Astrocyte of the spinal cord (primary cell): ENCODE data around the gene C11orf98.
A peak's percentile ranks its signal among the peaks of the same experiment; 100 is the strongest.
"Not testable (repeated sequence)": the region's sequence is repeated elsewhere in the genome, so short reads cannot be mapped to it uniquely, and the experiment has no call there.

Experiments used
- DNase-seq: peaks from one replicate; pipeline ENCODE4 v3.0.0; 2011; ENCODE audit warnings: low read depth, low spot score
- H3K4me3 ChIP-seq: 2 replicates; pipeline ENCODE4 v1.5.1; 2011; ENCODE audit warnings: low read depth, mild to moderate bottlenecking, low read length, moderate library complexity
- in situ Hi-C: cut with HindIII; loops from 2 replicates; pipeline ENCODE4 v1.10.0; 2017; ENCODE audit warnings: low sequenced_read_pairs
- TF ChIP-seq, protein P1 (sequence below): IDR thresholded peaks from 2 replicates; pipeline ENCODE4 v1.5.1; 2012; ENCODE audit warnings: low read depth, mild to moderate bottlenecking, low read length, inconsistent platforms

The C11orf98 gene

DNA sequence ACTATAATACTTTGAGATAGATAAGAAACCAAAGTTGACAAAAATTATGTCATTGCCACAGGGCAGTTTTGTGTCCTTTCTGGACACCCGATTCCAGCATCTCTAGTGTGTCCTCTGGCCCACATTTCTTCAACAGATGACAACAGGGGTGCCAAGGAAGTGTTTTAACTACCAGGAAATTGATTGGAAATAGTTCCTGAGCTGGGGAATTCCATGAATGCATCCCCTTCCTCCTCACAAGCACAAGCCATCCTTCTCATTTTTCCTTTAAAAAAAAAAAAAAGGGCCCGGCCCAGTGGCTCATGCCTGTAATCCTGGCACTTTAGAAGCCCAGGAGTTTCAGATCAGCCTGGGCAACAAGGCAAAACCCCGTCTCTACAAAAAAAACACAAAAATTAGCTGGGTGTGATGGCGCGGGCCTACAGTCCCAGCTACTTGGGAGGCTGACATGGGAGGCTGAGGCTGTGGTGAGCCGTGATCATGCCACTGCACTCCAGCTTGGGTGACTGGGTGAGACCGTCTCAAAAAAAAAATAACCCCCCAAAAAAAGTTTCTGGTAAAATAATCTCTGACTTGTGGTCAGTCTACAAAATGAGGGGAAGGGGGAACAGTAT lies 42.4 kb downstream of the C11orf98 start:
- H3K4me3 ChIP-seq, result no peak overlapping the region
- TF ChIP-seq, protein P1, sequence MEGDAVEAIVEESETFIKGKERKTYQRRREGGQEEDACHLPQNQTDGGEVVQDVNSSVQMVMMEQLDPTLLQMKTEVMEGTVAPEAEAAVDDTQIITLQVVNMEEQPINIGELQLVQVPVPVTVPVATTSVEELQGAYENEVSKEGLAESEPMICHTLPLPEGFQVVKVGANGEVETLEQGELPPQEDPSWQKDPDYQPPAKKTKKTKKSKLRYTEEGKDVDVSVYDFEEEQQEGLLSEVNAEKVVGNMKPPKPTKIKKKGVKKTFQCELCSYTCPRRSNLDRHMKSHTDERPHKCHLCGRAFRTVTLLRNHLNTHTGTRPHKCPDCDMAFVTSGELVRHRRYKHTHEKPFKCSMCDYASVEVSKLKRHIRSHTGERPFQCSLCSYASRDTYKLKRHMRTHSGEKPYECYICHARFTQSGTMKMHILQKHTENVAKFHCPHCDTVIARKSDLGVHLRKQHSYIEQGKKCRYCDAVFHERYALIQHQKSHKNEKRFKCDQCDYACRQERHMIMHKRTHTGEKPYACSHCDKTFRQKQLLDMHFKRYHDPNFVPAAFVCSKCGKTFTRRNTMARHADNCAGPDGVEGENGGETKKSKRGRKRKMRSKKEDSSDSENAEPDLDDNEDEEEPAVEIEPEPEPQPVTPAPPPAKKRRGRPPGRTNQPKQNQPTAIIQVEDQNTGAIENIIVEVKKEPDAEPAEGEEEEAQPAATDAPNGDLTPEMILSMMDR, result no peak
- in situ Hi-C loops, result no loop called here
- DNase-seq, result no peak

DNA sequence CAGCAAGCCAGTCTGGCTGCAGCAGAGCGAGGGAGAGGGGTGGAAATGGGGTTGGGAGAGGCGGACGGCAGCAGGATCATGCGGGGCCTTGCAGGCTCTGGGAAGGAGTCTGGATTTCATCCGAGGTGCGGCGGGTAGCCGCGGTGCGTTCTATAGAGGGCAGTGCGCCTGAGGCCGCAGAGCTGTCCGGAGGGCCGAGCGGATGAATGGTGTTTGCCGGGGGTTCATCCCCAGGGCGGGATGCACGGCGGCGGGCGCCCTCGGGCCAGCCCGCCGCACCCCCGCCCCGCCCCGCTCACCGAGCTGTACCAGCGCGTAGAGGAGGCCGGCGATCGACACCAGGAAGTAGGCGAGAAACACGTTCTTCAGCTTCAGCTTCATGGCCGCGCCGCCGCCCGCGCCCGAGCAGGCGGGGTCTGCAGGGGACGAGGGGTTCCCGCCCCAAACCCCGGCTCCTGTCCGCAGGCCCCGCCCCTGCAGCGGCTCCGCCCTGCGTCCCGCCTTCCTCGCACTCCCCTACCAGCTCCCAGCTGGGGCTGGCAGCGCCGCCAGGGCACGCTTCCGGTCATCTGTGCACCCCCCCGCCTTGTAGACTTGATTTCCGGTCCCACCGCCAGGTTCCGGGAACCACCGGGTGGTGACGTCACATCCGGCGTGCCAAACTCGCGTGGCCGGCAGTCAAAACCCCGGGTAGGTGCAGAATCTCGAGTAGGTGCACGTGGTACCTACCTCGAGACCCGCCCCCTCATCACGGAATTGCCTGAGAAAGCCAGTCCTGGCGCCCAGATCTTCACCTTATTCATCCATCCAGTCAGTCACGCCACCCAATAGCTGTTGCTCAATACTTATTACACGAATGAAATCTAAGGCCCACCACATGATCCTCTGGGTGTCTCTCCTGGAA lies 43.2 kb downstream of the C11orf98 start, which contains the start of gene B3GAT3:
Gene B3GAT3, minus strand, starts transcription at position 420 of the 904 bp plus-strand sequence. Its CDS starts 39 bp downstream, at position 381.
- H3K4me3 ChIP-seq, result peak within 1 kb of the TSS; percentile 82
- DNase-seq, result peak; percentile 99
- in situ Hi-C loops, result no loop called here
- TF ChIP-seq, protein P1, result peak; percentile 6

DNA sequence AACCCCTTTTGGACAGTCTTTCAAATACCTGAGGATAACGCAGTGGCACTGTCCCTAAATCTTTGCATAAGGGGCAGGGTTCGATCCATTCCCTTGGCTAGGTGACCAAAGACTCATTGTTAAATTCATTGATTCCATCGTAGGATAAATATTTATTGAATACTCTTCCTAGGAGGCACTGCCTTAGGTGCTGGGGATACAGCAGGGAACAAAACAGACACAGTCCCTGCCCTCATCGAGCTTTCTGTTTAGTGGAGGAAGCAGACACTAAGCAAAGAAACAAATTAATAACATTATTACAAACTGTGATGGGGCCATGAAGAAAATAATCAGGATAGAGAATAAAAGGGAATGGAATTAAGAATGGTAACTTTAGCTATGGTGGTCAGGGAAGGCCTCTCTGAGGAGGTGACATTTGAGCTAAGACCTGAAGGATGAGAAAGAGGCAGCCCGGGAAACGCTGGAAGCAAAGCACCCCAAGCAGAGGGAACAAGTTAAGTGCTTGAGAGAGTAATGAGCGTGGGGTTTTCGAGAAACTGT lies 43.9 kb downstream of the C11orf98 start:
- no peak for DNase-seq
- TF ChIP-seq, protein P1, result no peak

DNA sequence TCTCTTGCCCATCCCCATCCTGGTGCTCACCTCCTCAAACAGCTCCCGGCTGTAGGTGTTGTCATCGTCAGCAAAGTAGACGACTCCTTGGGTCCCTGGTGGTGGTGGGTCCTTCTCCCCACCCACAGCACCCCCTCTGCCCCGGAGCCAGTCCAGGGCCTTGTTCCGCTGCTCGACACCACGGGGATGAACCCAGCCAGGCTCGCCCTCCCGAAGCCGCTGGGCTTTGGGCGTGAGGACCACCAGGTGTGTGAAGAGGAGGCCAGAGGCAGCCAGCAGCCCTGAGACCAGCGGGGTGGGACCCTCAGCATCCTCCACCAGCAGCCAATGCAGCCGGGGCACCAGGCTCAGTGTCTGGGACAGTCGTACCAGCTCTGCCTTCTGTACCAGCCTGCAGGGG lies 48.1 kb downstream of the C11orf98 start:
- H3K4me3 ChIP-seq, in situ Hi-C loops, DNase-seq: not testable (repeated sequence)

More for the DNA sequence above, 43.9 kb downstream of the C11orf98 start:
- H3K4me3 ChIP-seq, result peak overlapping the region; percentile 82
- in situ Hi-C loops, result no loop called here

DNA sequence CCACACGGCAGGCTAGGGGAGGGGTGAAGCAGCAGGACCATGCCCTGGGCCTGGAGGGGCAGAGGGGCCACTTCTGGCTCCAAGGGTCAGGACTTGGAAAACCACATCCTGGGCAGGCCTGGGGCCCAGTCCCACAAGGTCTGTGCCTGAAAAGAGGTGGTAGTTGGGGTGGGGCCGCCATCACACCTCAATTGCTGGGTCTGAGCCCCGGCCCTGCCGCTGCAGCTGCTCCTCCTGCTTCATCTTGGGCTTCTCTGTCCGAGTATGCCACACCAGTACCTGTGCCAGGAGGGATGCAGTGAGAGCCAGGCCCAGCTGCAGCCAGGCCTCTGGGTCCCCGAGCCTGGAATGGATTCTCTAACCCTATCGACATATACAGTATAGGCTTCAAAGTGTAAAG lies 49.5 kb downstream of the C11orf98 start:
- DNase-seq, result no peak
- in situ Hi-C loops, result no loop called here

DNA sequence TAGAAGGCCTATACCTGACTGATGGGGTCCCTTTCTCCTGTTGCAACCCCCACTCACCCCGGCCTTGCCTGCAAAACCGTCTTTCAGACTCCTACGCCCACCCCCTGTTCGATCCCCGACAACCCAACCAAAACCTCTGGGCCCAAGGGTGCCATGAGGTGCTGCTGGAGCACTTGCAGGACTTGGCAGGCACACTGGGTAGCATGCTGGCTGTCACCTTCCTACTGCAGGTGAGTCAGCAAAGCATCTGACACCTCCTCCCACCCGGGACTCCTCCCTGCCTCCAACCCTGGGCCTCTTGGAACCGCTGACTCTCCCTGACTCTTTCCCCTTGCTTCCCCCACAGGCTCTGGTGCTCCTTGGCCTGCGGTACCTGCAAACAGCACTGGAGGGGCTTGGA lies 50.7 kb downstream of the C11orf98 start:
- no peak overlapping the region for H3K4me3 ChIP-seq
- in situ Hi-C loops, result no loop called here
- DNase-seq, result no peak
- TF ChIP-seq, protein P1, result no peak

More for the DNA sequence above, 49.5 kb downstream of the C11orf98 start:
- TF ChIP-seq, protein P1, result no peak
- no peak overlapping the region for H3K4me3 ChIP-seq
